SW480 (cell line): Measurements from ENCODE around the gene RIMS3.

Experiments used
- DNase-seq: peaks from one replicate; pipeline ENCODE4 v3.0.0-alpha.2; 2016; ENCODE audit warnings: low spot score

The RIMS3 gene

GRCh38 chr1:40691538-40692428, 26.3 kb upstream of the RIMS3 start, which contains the start of gene NFYC:
TSS of gene NFYC (plus strand) at chr1:40691704. CDS start at chr1:40738844, 47,140 bp downstream.
- peak; percentile 97 for DNase-seq

- no peak for DNase-seq
These were observed 25.5 kb upstream of the RIMS3 start for GRCh38 chr1:40690771-40691537.

GRCh38 chr1:40689737-40690136, 24.3 kb upstream of the RIMS3 start:
- DNase-seq = no peak

- DNase-seq = no peak
These were observed 22.2 kb upstream of the RIMS3 start for GRCh38 chr1:40687661-40688060.

GRCh38 chr1:40687059-40687458, 21.6 kb upstream of the RIMS3 start:
- DNase-seq = no peak

GRCh38 chr1:40684669-40685068, 19.2 kb upstream of the RIMS3 start:
- no peak for DNase-seq

GRCh38 chr1:40679165-40679953, 13.9 kb upstream of the RIMS3 start:
- DNase-seq = no peak

- DNase-seq = no peak
These were observed 11.0 kb upstream of the RIMS3 start for GRCh38 chr1:40676501-40676900.

- DNase-seq = no peak
These were observed 8.0 kb upstream of the RIMS3 start for GRCh38 chr1:40673452-40673851.

- DNase-seq = peak; percentile 50
These were observed 3.5 kb upstream of the RIMS3 start for GRCh38 chr1:40668769-40669525.

GRCh38 chr1:40664791-40665190, 691 bp downstream of the RIMS3 start:
- DNase-seq = no peak

- DNase-seq = no peak
These were observed 1.3 kb downstream of the RIMS3 start for GRCh38 chr1:40664167-40664537.

GRCh38 chr1:40663324-40664166, 1.9 kb downstream of the RIMS3 start:
- no peak for DNase-seq

- peak; percentile 86 for DNase-seq
These were observed 2.6 kb downstream of the RIMS3 start for GRCh38 chr1:40662864-40663263.

GRCh38 chr1:40662151-40662550, 3.3 kb downstream of the RIMS3 start:
- DNase-seq = no peak

GRCh38 chr1:40661678-40662077, 3.8 kb downstream of the RIMS3 start:
- no peak for DNase-seq

GRCh38 chr1:40659649-40659947, 5.9 kb downstream of the RIMS3 start:
- DNase-seq = no peak

GRCh38 chr1:40658751-40659648, 6.5 kb downstream of the RIMS3 start:
- DNase-seq = no peak

GRCh38 chr1:40657046-40657445, 8.4 kb downstream of the RIMS3 start:
- DNase-seq = no peak
